Hepatocyte (in vitro differentiated cells): Measurements from ENCODE around the gene SEPTIN8. TPM values are rescaled to one million over a fixed set of nuclear protein-coding genes. Genes with fewer than 3 reads are reported as not detected.
A peak's percentile ranks its signal among the peaks of the same experiment; 100 is the strongest.

ENCODE experiments used
- DNase-seq: peaks from one replicate; pipeline ENCODE4 v3.0.0-alpha.2; 2016; ENCODE audit warnings: low spot score
- H2AFZ ChIP-seq: fragments of 200-600 bp; sonication (generic); 2 replicates; pipeline ENCODE4 v1.6.0; 2016; ENCODE audit warnings: antibody characterized with exemption, mild to moderate bottlenecking
- H3K27ac ChIP-seq: fragments of 200-600 bp; sonication (generic); 2 replicates; pipeline ENCODE4 v1.5.1; 2016; ENCODE audit warnings: mild to moderate bottlenecking
- H3K27me3 ChIP-seq: fragments of 200-600 bp; sonication (generic); 2 replicates; pipeline ENCODE4 v1.6.1; 2016
- H3K36me3 ChIP-seq: fragments of 200-600 bp; sonication (generic); replicated peaks from 2 replicates; pipeline ENCODE4 v1.5.1; 2016; ENCODE audit warnings: low read depth; ENCODE audit not compliant: insufficient read depth
- H3K4me1 ChIP-seq: fragments of 200-600 bp; sonication (generic); 2 replicates; pipeline ENCODE4 v1.5.1; 2016; ENCODE audit warnings: mild to moderate bottlenecking, moderate library complexity; ENCODE audit not compliant: insufficient read depth
- H3K4me2 ChIP-seq: fragments of 200-600 bp; sonication (generic); 2 replicates; pipeline ENCODE4 v1.6.0; 2016
- H3K4me3 ChIP-seq: fragments of 200-600 bp; sonication (generic); 2 replicates; pipeline ENCODE4 v1.5.1; 2016; ENCODE audit warnings: mild to moderate bottlenecking
- H3K79me2 ChIP-seq: fragments of 200-600 bp; sonication (generic); 2 replicates; pipeline ENCODE4 v1.6.0; 2017; ENCODE audit warnings: mild to moderate bottlenecking
- H3K9me2 ChIP-seq: fragments of 200-600 bp; sonication (generic); replicated peaks from 2 replicates; pipeline ENCODE4 v1.6.0; 2017; ENCODE audit warnings: mild to moderate bottlenecking; ENCODE audit not compliant: insufficient read depth
- H3K9me3 ChIP-seq: fragments of 200-600 bp; sonication (generic); 2 replicates; pipeline ENCODE4 v1.5.1; 2016; ENCODE audit warnings: low read depth, mild to moderate bottlenecking
- H4K20me1 ChIP-seq: fragments of 200-600 bp; sonication (generic); 2 replicates; pipeline ENCODE4 v1.6.0; 2016; ENCODE audit warnings: mild to moderate bottlenecking; ENCODE audit not compliant: insufficient read depth, poor library complexity, severe bottlenecking
- CTCF ChIP-seq: fragments of 200-600 bp; sonication (generic); IDR thresholded peaks from 2 replicates; pipeline ENCODE4 v1.5.1; 2016; ENCODE audit warnings: antibody characterized with exemption, mild to moderate bottlenecking; ENCODE audit not compliant: poor library complexity
- EZH2 ChIP-seq: fragments of 200-600 bp; sonication (generic); IDR thresholded peaks from 2 replicates; pipeline ENCODE4 v1.6.1; 2016; ENCODE audit warnings: antibody characterized with exemption, mild to moderate bottlenecking, borderline replicate concordance
- EZH2phosphoT487 ChIP-seq: fragments of 200-600 bp; sonication (generic); IDR thresholded peaks from one replicate; pipeline ENCODE4 v1.6.1; 2018; ENCODE audit warnings: antibody characterized with exemption, mild to moderate bottlenecking, low read depth, moderate library complexity; ENCODE audit not compliant: unreplicated experiment, severe bottlenecking
- WGBS: methylation state at CpG from one replicate; pipeline ENCODE4 v1.1.6; 2016; ENCODE audit warnings: low lambda C conversion rate; ENCODE audit errors: missing lambda C conversion rate; 5-methylcytosine and 5-hydroxymethylcytosine counted together
- polyA plus RNA-seq: library from polyadenylated mRNA; unstranded; fragments of >200 nt; fragmentation: Nextera tagmentation; extraction: Ambion mirVana; gene quantifications from 2 replicates; pipeline ENCODE4 v1.2.1, GENCODE V29; 2016
- total RNA-seq: library from RNA; depleted of rRNA; stranded (reverse); fragments of >200 nt; gene quantifications from 2 replicates; pipeline ENCODE4 v1.2.3, GENCODE V29; 2014

The SEPTIN8 gene
- total and polyA plus RNA-seq, 2 experiments from 2014 or later = 18.7 to 41.9 TPM

- Histone ChIP-seq H3K27me3 (no peaks in the 10 kb centered on the region), H3K27ac (no peak overlapping the region), H3K9me2 (no peaks in the 10 kb centered on the region), H2AFZ (no peak overlapping the region), H3K9me3 (no peaks in the 10 kb centered on the region), H4K20me1 (no peaks in the 10 kb centered on the region), H3K4me2 (peak overlapping the region; percentile 70), H3K79me2 (peaks cover 16% of the 10 kb centered on the region), H3K36me3 (no peaks in the 10 kb centered on the region), H3K4me3 (no peak overlapping the region), H3K4me1 (peaks cover 11% of the 10 kb centered on the region)
- TF ChIP-seq EZH2 (no peak), EZH2phosphoT487 (no peak), CTCF (no peak)
- no peak for DNase-seq
- 56% methylated on average over 62 of the region's 71 CpGs for WGBS
These were observed 48.2 kb upstream of the SEPTIN8 start for GRCh38 chr5:132825033-132825833.

GRCh38 chr5:132824426-132824825, 47.4 kb upstream of the SEPTIN8 start:
- no peak overlapping the region for H3K4me3 ChIP-seq
- no peak for DNase-seq
- H3K27ac ChIP-seq = no peak overlapping the region
- H3K36me3 ChIP-seq = no peaks in the 10 kb centered on the region
- peaks cover 11% of the 10 kb centered on the region for H3K4me1 ChIP-seq
- no peak overlapping the region for H2AFZ ChIP-seq
- 92% methylated on average over 3 of the region's 3 CpGs for whole genome bisulfite sequencing
- TF ChIP-seq EZH2phosphoT487 (no peak), EZH2 (no peak), CTCF (no peak)
- peaks cover 13% of the 10 kb centered on the region for H3K79me2 ChIP-seq
- no peak overlapping the region for H3K4me2 ChIP-seq
- H3K27me3 ChIP-seq = no peaks in the 10 kb centered on the region
- H3K9me3 ChIP-seq = no peaks in the 10 kb centered on the region
- no peaks in the 10 kb centered on the region for H3K9me2 ChIP-seq
- H4K20me1 ChIP-seq = no peaks in the 10 kb centered on the region

- Histone ChIP-seq H3K4me3 (no peak overlapping the region), H4K20me1 (no peaks in the 10 kb centered on the region), H3K4me1 (peaks cover 11% of the 10 kb centered on the region), H3K4me2 (peak overlapping the region; percentile 84), H3K79me2 (peaks cover 5% of the 10 kb centered on the region), H3K9me2 (no peaks in the 10 kb centered on the region), H3K36me3 (no peaks in the 10 kb centered on the region), H3K27ac (peak overlapping the region; percentile 18), H3K27me3 (no peaks in the 10 kb centered on the region), H2AFZ (peak overlapping the region; percentile 84), H3K9me3 (no peaks in the 10 kb centered on the region)
- no peak for DNase-seq
- 81% methylated on average over 7 of the region's 7 CpGs for WGBS
- TF ChIP-seq EZH2phosphoT487 = no peak
- peak; percentile 3 for TF ChIP-seq CTCF
- TF ChIP-seq EZH2 = no peak
These were observed 46.5 kb upstream of the SEPTIN8 start for GRCh38 chr5:132823481-132824050.
